ENCODE data around the gene LCA5L. TPM values are rescaled to one million over a fixed set of nuclear protein-coding genes. Genes with fewer than 3 reads are reported as not detected.
A peak's percentile ranks its signal among the peaks of the same experiment; 100 is the strongest.
"Not testable (repeated sequence)": the region's sequence is repeated elsewhere in the genome, so short reads cannot be mapped to it uniquely, and the experiment has no call there.

Gene LCA5L
- total RNA-seq, 3 donors from 2014 or later, result 1.6 to 6.0 (median 4.2) TPM

DNA sequence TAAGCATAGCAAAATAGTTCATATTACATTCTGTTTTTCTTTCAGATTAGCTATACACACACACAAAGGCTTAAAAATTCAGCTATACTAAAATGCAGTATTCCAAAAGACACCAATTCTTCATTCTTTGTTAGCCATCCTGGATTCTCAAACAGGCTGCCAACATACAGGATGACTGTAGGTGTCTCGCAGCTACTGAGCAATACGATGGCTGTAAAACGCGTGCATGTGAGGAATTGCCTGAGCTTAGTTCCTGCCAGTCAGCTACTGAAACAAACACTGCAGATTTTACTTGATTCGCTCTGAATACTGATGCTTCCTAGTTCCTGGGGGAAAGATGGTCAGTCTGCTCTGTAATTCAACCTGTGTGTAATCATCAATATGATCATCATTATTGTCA is 71.9 kb downstream of the LCA5L start:
- TF ChIP-seq, protein P1, sequence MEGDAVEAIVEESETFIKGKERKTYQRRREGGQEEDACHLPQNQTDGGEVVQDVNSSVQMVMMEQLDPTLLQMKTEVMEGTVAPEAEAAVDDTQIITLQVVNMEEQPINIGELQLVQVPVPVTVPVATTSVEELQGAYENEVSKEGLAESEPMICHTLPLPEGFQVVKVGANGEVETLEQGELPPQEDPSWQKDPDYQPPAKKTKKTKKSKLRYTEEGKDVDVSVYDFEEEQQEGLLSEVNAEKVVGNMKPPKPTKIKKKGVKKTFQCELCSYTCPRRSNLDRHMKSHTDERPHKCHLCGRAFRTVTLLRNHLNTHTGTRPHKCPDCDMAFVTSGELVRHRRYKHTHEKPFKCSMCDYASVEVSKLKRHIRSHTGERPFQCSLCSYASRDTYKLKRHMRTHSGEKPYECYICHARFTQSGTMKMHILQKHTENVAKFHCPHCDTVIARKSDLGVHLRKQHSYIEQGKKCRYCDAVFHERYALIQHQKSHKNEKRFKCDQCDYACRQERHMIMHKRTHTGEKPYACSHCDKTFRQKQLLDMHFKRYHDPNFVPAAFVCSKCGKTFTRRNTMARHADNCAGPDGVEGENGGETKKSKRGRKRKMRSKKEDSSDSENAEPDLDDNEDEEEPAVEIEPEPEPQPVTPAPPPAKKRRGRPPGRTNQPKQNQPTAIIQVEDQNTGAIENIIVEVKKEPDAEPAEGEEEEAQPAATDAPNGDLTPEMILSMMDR (IDR thresholded peaks at IDR 0.05), result peak in 1 of 3 donors; percentile 22
- TF ChIP-seq POLR2AphosphoS5 (IDR thresholded peaks at IDR 0.05) (no peak), POLR2A (IDR thresholded peaks at IDR 0.05) (no peak)
- intact Hi-C loops (cut with DNase I; ENCODE audit: low total_unique reads), result no loop called here
- Histone ChIP-seq H3K9me3 (no peaks in the 10 kb centered on the region), H3K4me3 (no peak overlapping the region), H3K36me3 (no peaks in the 10 kb centered on the region), H3K4me1 (no peaks in the 10 kb centered on the region), H3K27me3 (no peaks in the 10 kb centered on the region), H3K27ac (no peak overlapping the region)
- DNase-seq (ENCODE audit: low spot score in 2 of 2), result no peak

DNA sequence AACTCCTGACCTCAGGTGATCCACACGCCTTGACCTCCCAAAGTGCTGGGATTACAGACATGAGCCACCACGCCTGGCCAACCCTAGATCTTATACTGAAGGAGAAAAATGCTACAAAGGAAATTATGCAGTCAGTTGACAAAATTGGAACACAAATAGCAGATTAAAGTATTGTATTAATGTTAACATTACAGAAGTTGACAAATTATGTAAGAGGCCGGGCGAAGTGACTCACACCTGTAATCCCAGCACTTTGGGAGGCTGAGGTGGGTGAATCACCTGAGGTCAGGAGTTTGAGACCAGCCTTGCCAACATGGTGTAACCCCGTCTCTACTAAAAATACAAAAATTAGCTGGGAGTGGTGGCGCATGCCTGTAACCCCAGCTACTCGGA is 75.7 kb downstream of the LCA5L start:
- H3K27ac ChIP-seq; intact Hi-C loops (cut with DNase I; ENCODE audit: low total_unique reads); DNase-seq (ENCODE audit: low spot score in 2 of 2); H3K4me1 ChIP-seq; H3K27me3 ChIP-seq; H3K9me3 ChIP-seq; H3K4me3 ChIP-seq; H3K36me3 ChIP-seq: not testable (repeated sequence)

DNA sequence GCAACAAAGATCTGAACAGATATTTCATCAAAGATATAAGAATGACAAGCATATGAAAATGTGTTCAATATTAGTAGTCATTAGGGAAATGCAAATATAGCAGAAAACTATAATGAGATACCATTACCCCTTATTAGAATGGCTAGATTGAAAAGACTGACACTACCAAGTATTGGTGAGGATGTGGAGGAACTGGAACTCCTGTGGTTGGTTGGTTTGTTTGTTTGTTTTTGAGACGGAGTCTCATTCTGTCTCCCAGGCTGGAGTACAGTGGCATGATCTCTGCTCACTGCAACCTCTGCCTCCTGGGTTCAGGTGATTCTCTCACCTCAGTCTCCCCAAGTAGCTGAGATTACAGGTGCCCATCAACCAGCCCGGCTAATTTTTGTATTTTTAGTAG is 77.8 kb downstream of the LCA5L start:
- intact Hi-C loops (cut with DNase I; ENCODE audit: low total_unique reads), result no loop called here
- Histone ChIP-seq H3K9me3 (no peaks in the 10 kb centered on the region), H3K4me1 (no peaks in the 10 kb centered on the region), H3K27ac (no peak overlapping the region), H3K27me3 (no peaks in the 10 kb centered on the region), H3K4me3 (no peak overlapping the region), H3K36me3 (no peaks in the 10 kb centered on the region)
- DNase-seq (ENCODE audit: low spot score in 2 of 2), result no peak
- no peak for TF ChIP-seq POLR2A (IDR thresholded peaks at IDR 0.05)
- no peak for TF ChIP-seq POLR2AphosphoS5 (IDR thresholded peaks at IDR 0.05)
- TF ChIP-seq, protein P1 (IDR thresholded peaks at IDR 0.05), result no peak

DNA sequence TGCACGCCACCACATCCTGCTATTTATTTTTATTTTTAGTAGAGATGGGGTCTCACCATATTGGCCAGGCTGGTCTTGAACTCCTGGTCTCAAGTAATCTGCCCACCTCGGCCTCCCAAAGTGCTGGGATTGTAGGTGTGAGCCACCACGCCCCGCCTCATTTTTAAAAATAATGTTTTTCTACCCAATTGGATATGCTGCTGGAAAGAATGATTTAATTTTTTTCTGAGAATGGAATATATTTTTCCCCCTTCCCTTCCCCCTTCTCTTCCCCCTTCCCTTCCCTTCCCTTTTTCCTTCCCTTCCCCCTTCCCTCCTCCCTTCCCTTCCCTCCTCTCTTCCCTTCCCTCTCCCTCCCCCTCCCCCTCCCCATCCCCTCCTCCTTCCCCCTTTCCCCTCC is 79.0 kb downstream of the LCA5L start:
- no peak overlapping the region for H3K27ac ChIP-seq

DNA sequence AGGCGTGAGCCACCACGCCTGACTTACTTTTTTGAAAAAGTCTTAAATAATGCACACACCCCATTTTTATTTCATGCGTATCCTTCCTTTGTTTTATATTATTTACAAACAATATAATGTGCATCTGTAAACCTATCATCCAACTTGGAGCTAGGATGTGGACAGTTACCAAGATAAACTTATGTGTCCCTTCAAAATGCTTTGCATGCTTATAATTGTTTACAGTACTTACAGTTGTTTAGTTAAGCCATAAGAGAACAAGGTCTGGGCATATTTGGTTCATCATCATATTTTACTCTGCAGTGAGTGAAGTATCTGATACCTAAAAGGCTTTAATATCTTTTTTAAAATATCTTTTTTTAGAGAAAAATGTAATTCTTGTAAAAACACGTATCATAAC is 80.6 kb downstream of the LCA5L start:
- intact Hi-C loops (cut with DNase I; ENCODE audit: low total_unique reads), result no loop called here

More for the DNA sequence above, 79.0 kb downstream of the LCA5L start:
- intact Hi-C loops (cut with DNase I; ENCODE audit: low total_unique reads), result no loop called here
- DNase-seq (ENCODE audit: low spot score in 2 of 2), result no peak
- Histone ChIP-seq H3K4me1 (no peaks in the 10 kb centered on the region), H3K27me3 (no peaks in the 10 kb centered on the region), H3K9me3 (no peaks in the 10 kb centered on the region), H3K4me3 (no peak overlapping the region), H3K36me3 (no peaks in the 10 kb centered on the region)
- no peak for TF ChIP-seq POLR2AphosphoS5 (IDR thresholded peaks at IDR 0.05)
- TF ChIP-seq POLR2A (IDR thresholded peaks at IDR 0.05), result no peak
- TF ChIP-seq, protein P1 (IDR thresholded peaks at IDR 0.05), result no peak

More for the DNA sequence above, 80.6 kb downstream of the LCA5L start:
- DNase-seq (ENCODE audit: low spot score in 2 of 2), result no peak
- Histone ChIP-seq H3K27ac (no peak overlapping the region), H3K9me3 (no peaks in the 10 kb centered on the region), H3K4me3 (no peak overlapping the region), H3K36me3 (no peaks in the 10 kb centered on the region), H3K4me1 (no peaks in the 10 kb centered on the region), H3K27me3 (no peaks in the 10 kb centered on the region)
- TF ChIP-seq, protein P1 (IDR thresholded peaks at IDR 0.05), result no peak
- TF ChIP-seq POLR2AphosphoS5 (IDR thresholded peaks at IDR 0.05) (no peak), POLR2A (IDR thresholded peaks at IDR 0.05) (no peak)
